Measurements from ENCODE around the gene ZNF687.

Gene ZNF687

DNA sequence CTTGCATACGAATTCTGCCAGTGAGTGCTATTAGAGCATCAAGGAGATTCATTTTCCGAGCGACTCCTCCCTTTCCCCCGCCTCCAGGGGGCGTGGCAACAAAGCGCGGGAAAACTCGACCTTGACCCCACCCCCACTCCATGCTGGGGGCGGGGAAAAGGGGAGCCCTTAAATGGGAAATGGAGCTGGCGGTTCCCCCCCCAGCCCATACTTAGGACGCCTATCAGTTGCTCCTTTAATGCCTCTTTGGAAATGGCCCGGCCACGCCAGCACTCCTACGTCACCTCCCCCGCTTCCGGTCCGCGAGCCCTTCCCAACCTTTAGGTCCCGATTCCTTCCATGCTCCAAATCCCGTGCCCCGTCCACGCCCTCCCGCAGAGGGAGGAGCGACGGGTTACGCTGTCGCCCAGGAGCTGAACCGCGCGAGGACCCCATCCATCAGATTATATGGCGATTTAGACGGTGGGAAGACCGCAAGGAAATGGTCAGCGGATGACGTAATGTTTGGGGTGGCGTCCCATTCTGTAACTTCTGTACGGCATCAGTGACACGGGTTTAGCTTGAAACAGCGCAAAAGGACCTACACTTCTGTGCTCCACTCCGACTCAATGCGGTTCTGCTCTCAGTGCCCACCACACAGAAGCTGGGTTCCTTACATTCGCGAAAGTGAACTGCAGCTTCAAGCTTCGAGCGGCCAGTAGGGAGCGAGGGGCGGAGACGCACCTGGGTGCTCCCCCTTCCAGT, 702 bp upstream of the ZNF687 start:
- peak; percentile 97 for DNase-seq

GRCh38 chr1:151282883-151283725, 1.0 kb downstream of the ZNF687 start:
- DNase-seq, result peak; percentile 29

DNA sequence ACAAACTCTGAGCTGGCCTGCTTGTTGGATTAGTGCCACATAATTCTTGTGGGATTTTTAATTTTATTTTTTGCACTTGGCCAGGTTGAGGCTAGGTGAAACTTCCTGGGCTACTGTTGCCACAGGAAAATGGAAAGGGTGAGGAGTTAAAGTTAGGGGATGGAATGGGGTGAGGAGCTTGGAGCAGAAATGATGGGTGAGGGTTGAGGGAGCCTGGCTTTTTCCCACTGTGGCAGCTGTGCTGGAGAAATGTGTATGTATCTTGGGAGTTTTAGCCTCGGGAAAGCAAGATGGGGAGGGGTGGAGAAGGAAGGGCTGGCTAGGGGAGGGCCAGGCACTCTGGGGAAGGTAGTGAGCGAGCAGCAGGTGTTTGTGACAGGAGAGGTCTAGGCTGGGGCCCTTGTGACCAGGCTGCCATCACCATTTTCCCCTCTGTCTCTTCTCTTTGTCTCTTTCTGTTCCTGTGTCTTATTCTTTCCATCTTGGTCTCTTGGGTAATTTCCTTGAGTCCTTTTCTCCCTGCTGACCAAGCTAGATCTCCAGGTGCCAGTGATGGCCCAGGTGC, 2.0 kb downstream of the ZNF687 start:
- no peak for DNase-seq

- no peak for DNase-seq
Observed at GRCh38 chr1:151286619-151287340, 4.7 kb downstream of the ZNF687 start.

DNA sequence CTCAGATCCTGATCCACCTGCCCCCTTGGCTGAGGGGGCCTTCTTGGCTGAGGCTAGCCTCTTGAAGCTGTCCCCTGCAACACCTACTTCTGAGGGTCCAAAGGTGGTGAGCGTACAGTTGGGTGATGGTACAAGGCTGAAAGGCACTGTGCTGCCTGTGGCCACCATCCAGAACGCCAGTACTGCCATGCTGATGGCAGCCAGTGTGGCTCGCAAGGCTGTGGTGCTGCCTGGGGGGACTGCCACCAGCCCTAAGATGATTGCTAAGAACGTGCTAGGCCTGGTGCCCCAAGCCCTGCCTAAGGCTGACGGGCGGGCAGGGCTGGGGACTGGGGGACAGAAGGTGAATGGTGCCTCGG, 5.2 kb downstream of the ZNF687 start:
- no peak for DNase-seq

GRCh38 chr1:151287767-151288500, 5.8 kb downstream of the ZNF687 start:
- no peak for DNase-seq

- DNase-seq, result no peak
Observed at GRCh38 chr1:151288502-151288901, 6.4 kb downstream of the ZNF687 start.

GRCh38 chr1:151289080-151289935, 7.2 kb downstream of the ZNF687 start:
- no peak for DNase-seq

DNA sequence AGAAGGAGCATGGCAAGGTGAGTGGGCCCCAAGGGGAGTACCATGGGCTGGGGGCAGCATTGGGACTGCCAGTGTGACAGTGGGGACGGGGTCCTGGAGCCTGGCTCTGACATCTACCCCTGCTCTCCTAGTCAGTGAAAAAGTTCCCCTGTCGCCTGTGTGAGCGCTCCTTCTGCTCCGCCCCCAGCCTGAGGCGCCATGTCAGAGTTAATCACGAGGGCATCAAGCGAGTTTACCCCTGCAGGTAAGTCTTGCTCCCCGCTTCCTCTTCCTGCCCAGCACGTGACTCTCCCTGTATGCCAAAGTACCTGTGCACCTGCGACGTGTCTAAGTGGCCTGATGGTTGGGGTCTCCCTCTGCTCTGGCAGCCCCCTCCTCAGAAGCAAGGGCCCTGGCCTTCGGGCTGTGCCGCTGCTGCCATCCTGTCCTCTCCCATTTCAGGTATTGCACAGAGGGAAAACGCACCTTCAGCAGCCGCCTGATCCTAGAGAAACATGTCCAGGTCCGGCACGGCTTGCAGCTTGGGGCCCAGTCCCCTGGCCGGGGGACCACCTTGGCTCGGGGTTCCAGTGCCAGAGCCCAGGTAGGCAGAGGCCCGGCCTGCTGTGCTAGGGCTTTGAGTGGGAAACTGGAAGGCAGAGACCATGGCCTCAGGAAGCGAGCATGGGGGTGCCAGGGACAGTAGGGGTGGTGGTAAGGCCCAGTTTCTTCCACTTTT, 8.1 kb downstream of the ZNF687 start:
- no peak for DNase-seq

- no peak for DNase-seq
Observed at GRCh38 chr1:151290709-151291303, 8.7 kb downstream of the ZNF687 start.

- DNase-seq, result no peak
Observed at GRCh38 chr1:151292207-151293030, 10.3 kb downstream of the ZNF687 start.

DNA sequence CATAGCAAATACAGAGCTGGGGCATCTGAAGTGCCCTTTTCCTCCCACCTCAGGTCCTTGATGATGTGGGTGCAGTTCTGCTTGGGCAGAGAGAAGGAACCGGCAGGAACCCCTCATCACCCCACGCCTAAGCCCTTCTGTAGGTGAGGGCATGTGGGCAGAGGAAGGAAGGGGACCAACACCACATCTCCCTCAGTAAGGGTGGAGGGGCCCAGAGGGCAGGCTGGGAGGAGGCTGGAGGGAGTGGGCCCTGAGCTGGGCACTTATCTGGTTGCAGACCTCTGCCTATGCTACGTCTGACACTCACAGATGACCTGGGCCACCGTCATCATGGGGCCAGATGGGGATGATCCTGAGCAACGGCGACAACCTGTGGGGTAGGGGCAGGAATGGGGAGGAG, 11.0 kb downstream of the ZNF687 start:
- DNase-seq, result no peak

DNA sequence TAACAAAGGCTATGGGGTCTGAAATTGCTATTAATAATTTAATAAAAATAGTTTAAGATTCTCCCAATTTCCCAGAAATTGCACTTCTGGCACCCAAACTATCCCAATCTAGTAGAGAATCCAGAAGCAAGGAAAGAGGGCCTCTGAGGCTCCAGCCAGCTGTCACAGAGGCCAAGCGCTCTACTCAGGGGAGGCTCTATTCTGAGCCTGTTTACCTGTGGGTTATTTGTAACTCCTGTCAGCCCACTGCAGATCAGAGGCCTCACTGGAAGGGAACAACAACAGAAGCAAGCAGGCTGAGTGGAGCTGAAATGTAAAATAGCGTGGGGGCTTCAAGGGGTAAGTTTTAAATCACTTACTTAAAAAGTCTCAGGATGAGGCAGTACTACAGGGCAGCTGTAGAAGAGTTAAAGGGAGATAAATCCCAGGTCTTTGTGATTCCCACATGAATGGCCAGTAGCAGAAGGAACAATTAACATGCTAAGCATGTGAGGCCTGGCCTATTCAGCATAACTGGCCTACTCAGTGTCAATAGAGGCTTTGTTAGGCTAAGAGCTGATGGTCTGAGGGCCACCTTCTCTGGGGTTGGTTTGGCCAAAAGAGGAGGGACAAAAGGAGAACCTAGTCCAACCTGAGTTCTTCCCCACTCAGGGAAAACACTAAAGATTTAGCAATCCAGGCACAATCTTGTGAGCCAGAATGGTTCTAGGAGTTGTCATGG, 12.8 kb downstream of the ZNF687 start:
- no peak for DNase-seq

GRCh38 chr1:151309811-151310323, 27.8 kb downstream of the ZNF687 start:
- no peak for DNase-seq

GRCh38 chr1:151311011-151311410, 28.9 kb downstream of the ZNF687 start:
- no peak for DNase-seq

DNA sequence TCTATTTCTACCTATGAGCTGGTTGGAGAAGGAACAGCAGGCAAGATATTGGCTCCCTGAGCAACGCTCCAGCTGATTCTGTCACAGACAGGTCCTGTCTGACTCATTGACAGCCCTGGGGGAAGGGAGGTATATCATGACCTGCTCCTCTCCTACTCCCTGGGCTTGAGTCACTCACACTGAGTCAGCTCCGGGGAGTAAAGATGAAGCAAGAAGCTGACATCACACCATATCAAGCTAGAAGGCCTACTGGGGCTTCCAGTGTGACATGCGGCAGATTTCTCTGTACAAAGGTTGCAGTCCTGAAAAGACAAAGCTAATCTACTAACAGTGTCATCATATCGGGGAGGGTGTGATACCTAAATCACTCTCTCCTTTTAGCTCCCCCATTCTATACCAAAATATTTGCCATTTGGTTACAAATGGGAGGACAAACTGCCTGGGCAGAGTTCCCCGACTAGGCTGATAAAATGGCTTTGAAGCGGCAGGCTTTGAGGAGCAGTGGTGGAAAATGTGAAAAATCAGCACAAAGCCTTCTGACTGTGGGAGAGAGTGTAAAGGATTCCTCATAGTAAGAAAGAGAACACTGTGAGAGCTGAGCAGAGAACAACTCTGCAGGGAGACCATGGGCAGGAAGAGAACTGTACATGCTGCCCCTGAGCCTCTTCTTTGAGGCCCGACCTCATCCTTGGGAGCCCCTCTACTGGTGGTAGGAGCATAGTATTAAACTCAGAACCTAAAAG, 29.7 kb downstream of the ZNF687 start:
- peak; percentile 39 for DNase-seq

DNA sequence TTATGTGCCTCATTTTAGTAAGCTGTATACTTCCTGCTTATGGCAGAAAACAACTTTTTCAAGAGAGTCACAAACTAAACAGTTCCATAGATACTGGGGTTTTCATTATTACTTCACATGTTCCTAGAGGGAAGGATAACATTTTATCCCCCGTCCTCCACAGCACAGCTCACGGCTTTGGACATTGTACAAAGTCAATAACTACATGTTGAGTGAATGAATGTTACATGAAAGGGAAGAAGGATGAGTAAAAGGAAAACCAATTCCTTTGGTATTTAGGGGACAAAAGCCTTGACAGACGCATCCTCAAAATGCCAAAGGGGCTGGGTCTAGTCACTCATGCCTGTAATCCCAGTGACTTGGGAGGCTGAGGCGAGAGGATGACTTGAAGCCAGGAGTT, 30.3 kb downstream of the ZNF687 start:
- DNase-seq, result no peak

- no peak for DNase-seq
Observed at GRCh38 chr1:151312826-151313225, 30.7 kb downstream of the ZNF687 start.

All from CD4-positive, alpha-beta T cell treated with Interleukin-10 for 1 hour (primary cell).